Smooth muscle cell (in vitro differentiated cells): ENCODE data around the gene TRIM14. TPM values are rescaled to one million over a fixed set of nuclear protein-coding genes. Genes with fewer than 3 reads are reported as not detected.
A peak's percentile ranks its signal among the peaks of the same experiment; 100 is the strongest.
"Not testable (repeated sequence)": the region's sequence is repeated elsewhere in the genome, so short reads cannot be mapped to it uniquely, and the experiment has no call there.

ENCODE experiments used
- DNase-seq: peaks from one replicate; lab custom pipeline; 2025; ENCODE audit not compliant: unreplicated experiment; lab: John Stamatoyannopoulos, UW
- H2AFZ ChIP-seq: fragments of 200-600 bp; sonication (generic); 2 replicates; pipeline ENCODE4 v1.6.0; 2016; ENCODE audit warnings: antibody characterized with exemption, low read depth, mild to moderate bottlenecking
- H3F3A ChIP-seq: fragments of 200-600 bp; sonication (generic); 2 replicates; pipeline ENCODE4 v1.6.0; 2017; ENCODE audit warnings: antibody characterized with exemption, low read depth
- H3K27ac ChIP-seq: fragments of 200-600 bp; sonication (generic); 2 replicates; pipeline ENCODE4 v1.5.1; 2016; ENCODE audit warnings: low read depth, mild to moderate bottlenecking
- H3K27me3 ChIP-seq: fragments of 200-600 bp; sonication (generic); 2 replicates; pipeline ENCODE4 v1.6.1; 2016; ENCODE audit warnings: low read depth, mild to moderate bottlenecking
- H3K36me3 ChIP-seq: fragments of 200-600 bp; sonication (generic); 2 replicates; pipeline ENCODE4 v1.5.1; 2016; ENCODE audit warnings: low read depth
- H3K4me1 ChIP-seq: fragments of 200-600 bp; sonication (generic); 2 replicates; pipeline ENCODE4 v1.5.1; 2016; ENCODE audit warnings: low read depth
- H3K4me2 ChIP-seq: fragments of 200-600 bp; sonication (generic); 2 replicates; pipeline ENCODE4 v1.6.0; 2016; ENCODE audit warnings: mild to moderate bottlenecking
- H3K4me3 ChIP-seq: fragments of 200-600 bp; sonication (generic); 2 replicates; pipeline ENCODE4 v1.5.1; 2016; ENCODE audit warnings: mild to moderate bottlenecking
- H3K79me2 ChIP-seq: fragments of 200-600 bp; sonication (generic); 2 replicates; pipeline ENCODE4 v1.6.0; 2016; ENCODE audit warnings: low read depth, mild to moderate bottlenecking
- H3K9ac ChIP-seq: fragments of 200-600 bp; sonication (generic); 2 replicates; pipeline ENCODE4 v1.6.0; 2016; ENCODE audit warnings: low read depth
- H3K9me3 ChIP-seq: fragments of 200-600 bp; sonication (generic); replicated peaks from 2 replicates; pipeline ENCODE4 v1.5.1; 2016; ENCODE audit warnings: low read depth
- H4K20me1 ChIP-seq: fragments of 200-600 bp; sonication (generic); 2 replicates; pipeline ENCODE4 v1.6.0; 2016; ENCODE audit warnings: low read depth
- CTCF ChIP-seq: fragments of 200-600 bp; sonication (generic); IDR thresholded peaks from 2 replicates; pipeline ENCODE4 v1.5.1; 2017; ENCODE audit warnings: borderline replicate concordance, mild to moderate bottlenecking, antibody characterized with exemption; ENCODE audit not compliant: insufficient read depth, poor library complexity, severe bottlenecking
- WGBS: methylation state at CpG from one replicate; pipeline ENCODE4 v1.1.7; 2016; ENCODE audit warnings: low lambda C conversion rate; 5-methylcytosine and 5-hydroxymethylcytosine counted together
- polyA plus RNA-seq: library from polyadenylated mRNA; unstranded; fragments of >200 nt; fragmentation: Nextera tagmentation; extraction: Ambion mirVana; gene quantifications from 2 replicates; pipeline ENCODE4 v1.2.1, GENCODE V29; 2016
- total RNA-seq: library from RNA; depleted of rRNA; stranded (reverse); fragments of >200 nt; gene quantifications from 2 replicates; pipeline ENCODE4 v1.2.3, GENCODE V29; 2014

The TRIM14 gene
- total and polyA plus RNA-seq, 2 experiments from 2014 or later: 1.2 to 2.5 TPM

GRCh38 chr9:98078895-98079294 lies 40.1 kb downstream of the TRIM14 start:
- H3K27ac ChIP-seq: no peak overlapping the region
- no peak for TF ChIP-seq CTCF
- H2AFZ ChIP-seq: no peak overlapping the region
- H3K4me3 ChIP-seq: no peak overlapping the region
- no peaks in the 10 kb centered on the region for H3F3A ChIP-seq
- no peak overlapping the region for H3K4me2 ChIP-seq
- 90% methylated on average over 5 of the region's 5 CpGs for WGBS
- DNase-seq: no peak
- H3K36me3 ChIP-seq: no peaks in the 10 kb centered on the region
- no peak overlapping the region for H3K9ac ChIP-seq
- H3K9me3 ChIP-seq: no peaks in the 10 kb centered on the region
- H3K79me2 ChIP-seq: no peaks in the 10 kb centered on the region
- peaks cover 2% of the 10 kb centered on the region for H3K4me1 ChIP-seq
- H4K20me1 ChIP-seq: peaks cover 34% of the 10 kb centered on the region
- no peaks in the 10 kb centered on the region for H3K27me3 ChIP-seq

- not testable (repeated sequence) for H3K4me1 ChIP-seq, H3K27ac ChIP-seq, H3K79me2 ChIP-seq, H3K4me3 ChIP-seq, H2AFZ ChIP-seq, H3K27me3 ChIP-seq, H3K9me3 ChIP-seq, H3K4me2 ChIP-seq, H3F3A ChIP-seq, H3K36me3 ChIP-seq, H3K9ac ChIP-seq, DNase-seq
- WGBS: 81% methylated on average over 8 of the region's 8 CpGs
- peaks cover 54% of the 10 kb centered on the region for H4K20me1 ChIP-seq
Observed at GRCh38 chr9:98076514-98076890, 42.5 kb downstream of the TRIM14 start.

GRCh38 chr9:98075332-98075805 lies 43.7 kb downstream of the TRIM14 start:
- no peaks in the 10 kb centered on the region for H3K36me3 ChIP-seq
- WGBS: 64% methylated on average over 5 of the region's 6 CpGs
- peaks cover 62% of the 10 kb centered on the region for H4K20me1 ChIP-seq
- TF ChIP-seq CTCF: no peak
- no peak overlapping the region for H3K9ac ChIP-seq
- no peak overlapping the region for H2AFZ ChIP-seq
- no peaks in the 10 kb centered on the region for H3K9me3 ChIP-seq
- no peak for DNase-seq
- no peaks in the 10 kb centered on the region for H3F3A ChIP-seq
- no peak overlapping the region for H3K27ac ChIP-seq
- no peak overlapping the region for H3K4me2 ChIP-seq
- peaks cover 2% of the 10 kb centered on the region for H3K4me1 ChIP-seq
- no peaks in the 10 kb centered on the region for H3K79me2 ChIP-seq
- H3K4me3 ChIP-seq: no peak overlapping the region
- H3K27me3 ChIP-seq: no peaks in the 10 kb centered on the region

GRCh38 chr9:98074115-98074990 lies 44.7 kb downstream of the TRIM14 start:
- Histone ChIP-seq H3K4me1 (peaks cover 2% of the 10 kb centered on the region), H3K4me3 (no peak overlapping the region), H3K9ac (no peak overlapping the region), H3K27me3 (no peaks in the 10 kb centered on the region), H3K9me3 (no peaks in the 10 kb centered on the region), H4K20me1 (peaks cover 67% of the 10 kb centered on the region), H3F3A (no peaks in the 10 kb centered on the region), H2AFZ (no peak overlapping the region), H3K36me3 (no peaks in the 10 kb centered on the region), H3K79me2 (no peaks in the 10 kb centered on the region), H3K27ac (no peak overlapping the region), H3K4me2 (no peak overlapping the region)
- 25% methylated on average over 13 of the region's 13 CpGs for whole genome bisulfite sequencing
- TF ChIP-seq CTCF: peak; percentile 95
- DNase-seq: peak; percentile 37
